ENCODE results near the gene ADAMTS9. TPM values are rescaled to one million over a fixed set of nuclear protein-coding genes. Genes with fewer than 3 reads are reported as not detected.

Gene ADAMTS9
- total and polyA plus RNA-seq, 2 donors (not counting 3 experiments of a cell fraction or from before 2014, with no cell fraction given), result 6.5 to 23.9 TPM

GRCh38 chr3:64717872-64718613 lies 30.2 kb upstream of the ADAMTS9 start:
- ChIA-PET POLR2A (no interaction called here), CTCF (interaction anchor here (1.2 to 2.5 kb wide), 4 partner anchors 11 to 527 kb away, joined by 3 to 11 read pairs (median 4); no protein-coding TSS in a partner anchor)
- Histone ChIP-seq H2AFZ (ENCODE audit: low read depth, low read length) (no peak overlapping the region), H4K20me1 (replicated peaks; ENCODE audit: control insufficient read depth, extremely low read depth, insufficient read depth, low read length) (no peaks in the 10 kb centered on the region), H3K9ac (replicated peaks; ENCODE audit: extremely low read depth, insufficient read depth, low read length) (no peak overlapping the region), H3K4me1 (ENCODE audit: control insufficient read depth, extremely low read depth, insufficient read depth, low read length) (no peaks in the 10 kb centered on the region), H3K9me3 (replicated peaks; ENCODE audit: control insufficient read depth, insufficient read depth, low read length) (no peaks in the 10 kb centered on the region), H3K9me1 (replicated peaks; ENCODE audit: control insufficient read depth, extremely low read depth, insufficient read depth, low read length) (no peaks in the 10 kb centered on the region), H3K79me2 (ENCODE audit: control insufficient read depth, insufficient read depth, low read length) (no peaks in the 10 kb centered on the region), H3K27ac (ENCODE audit: insufficient read depth, low read depth, low read length) (no peak overlapping the region), H3K27me3 (ENCODE audit: control insufficient read depth in 2 of 2, insufficient read depth in 2 of 2, low read length in 2 of 2) (no peaks in the 10 kb centered on the region), H3K4me2 (ENCODE audit: insufficient read depth, low read length) (no peak overlapping the region), H3K4me3 (replicated peaks in 1 of 3; ENCODE audit: insufficient read depth in 1 of 3, low read depth in 1 of 3, low read length in 3 of 3) (no peak overlapping the region), H3K36me3 (ENCODE audit: control insufficient read depth in 2 of 2, extremely low read depth in 1 of 2, insufficient read depth in 2 of 2, low read length in 2 of 2) (no peaks in the 10 kb centered on the region)
- DNase-seq (ENCODE audit: low read depth, low spot score) (peak; percentile 32), FAIRE-seq (peak; percentile 42)
- BruUV-seq (replicated peaks), result no TSS peak
- TF ChIP-seq GATA2 (IDR thresholded peaks at IDR 0.05; ENCODE audit: insufficient read depth, insufficient read length, low read depth, low read length) (no peak), CTCF (IDR thresholded peaks at IDR 0.05; ENCODE audit: extremely low read depth in 1 of 2, insufficient read depth in 1 of 2, low read depth in 1 of 2, low read length in 2 of 2) (peak; percentile 22 to 31)
- intact Hi-C loops (cut with micrococcal nuclease), result loop anchor here (1.0 kb wide), 2 partner anchors 185 to 452 kb away; no protein-coding TSS in a partner anchor
- dilution Hi-C loops (cut with MboI; ENCODE audit: extremely low pct_ligation_motif_present, low sequenced_read_pairs), result no loop called here

- Histone ChIP-seq H3K36me3 (ENCODE audit: control insufficient read depth in 2 of 2, extremely low read depth in 1 of 2, insufficient read depth in 2 of 2, low read length in 2 of 2) (no peaks in the 10 kb centered on the region), H3K79me2 (ENCODE audit: control insufficient read depth, insufficient read depth, low read length) (no peaks in the 10 kb centered on the region), H3K27ac (ENCODE audit: insufficient read depth, low read depth, low read length) (no peak overlapping the region), H3K9me1 (replicated peaks; ENCODE audit: control insufficient read depth, extremely low read depth, insufficient read depth, low read length) (no peaks in the 10 kb centered on the region), H3K4me1 (ENCODE audit: control insufficient read depth, extremely low read depth, insufficient read depth, low read length) (no peaks in the 10 kb centered on the region), H3K4me2 (ENCODE audit: insufficient read depth, low read length) (no peak overlapping the region), H3K9me3 (replicated peaks; ENCODE audit: control insufficient read depth, insufficient read depth, low read length) (no peaks in the 10 kb centered on the region), H2AFZ (ENCODE audit: low read depth, low read length) (no peak overlapping the region), H3K27me3 (ENCODE audit: control insufficient read depth in 2 of 2, insufficient read depth in 2 of 2, low read length in 2 of 2) (no peaks in the 10 kb centered on the region), H4K20me1 (replicated peaks; ENCODE audit: control insufficient read depth, extremely low read depth, insufficient read depth, low read length) (no peaks in the 10 kb centered on the region), H3K4me3 (replicated peaks in 1 of 3; ENCODE audit: insufficient read depth in 1 of 3, low read depth in 1 of 3, low read length in 3 of 3) (no peak overlapping the region), H3K9ac (replicated peaks; ENCODE audit: extremely low read depth, insufficient read depth, low read length) (no peak overlapping the region)
- intact Hi-C loops (cut with micrococcal nuclease) (no loop called here), dilution Hi-C loops (cut with MboI; ENCODE audit: extremely low pct_ligation_motif_present, low sequenced_read_pairs) (no loop called here)
- BruUV-seq (replicated peaks), result no TSS peak
- ChIA-PET POLR2A (no interaction called here), CTCF (interaction anchor here (1.2 to 2.5 kb wide), 3 partner anchors 92 to 453 kb away, joined by 3 to 11 read pairs (median 4); no protein-coding TSS in a partner anchor)
- no peak for FAIRE-seq
- DNase-seq (ENCODE audit: low read depth, low spot score), result no peak
- no peak for TF ChIP-seq CTCF (IDR thresholded peaks at IDR 0.05; ENCODE audit: extremely low read depth in 1 of 2, insufficient read depth in 1 of 2, low read depth in 1 of 2, low read length in 2 of 2)
- TF ChIP-seq POLR2AphosphoS5 (IDR thresholded peaks at IDR 0.05; ENCODE audit: insufficient read depth, low read depth, low read length), result no peak
- no peak for TF ChIP-seq MAX (IDR thresholded peaks at IDR 0.05; ENCODE audit: insufficient read depth, insufficient read length)
- no peak for TF ChIP-seq EZH2 (IDR thresholded peaks at IDR 0.05; ENCODE audit: borderline replicate concordance, low read depth, low read length, severe bottlenecking)
- no peak for TF ChIP-seq JUN (IDR thresholded peaks at IDR 0.05; ENCODE audit: borderline replicate concordance, insufficient read depth, insufficient read length, low read depth)
- no peak for TF ChIP-seq MYC (IDR thresholded peaks at IDR 0.05; ENCODE audit: low read depth, low read length)
- no peak for TF ChIP-seq GATA2 (IDR thresholded peaks at IDR 0.05; ENCODE audit: insufficient read depth, insufficient read length, low read depth, low read length)
- TF ChIP-seq POLR2A (IDR thresholded peaks at IDR 0.05; ENCODE audit: low read depth, low read length), result no peak
- TF ChIP-seq FOS (IDR thresholded peaks at IDR 0.05; ENCODE audit: borderline replicate concordance, insufficient read depth, low read length), result no peak
Observed at GRCh38 chr3:64717411-64717810, 29.6 kb upstream of the ADAMTS9 start.
